H1 (cell line): ENCODE results near the gene SLC37A1. TPM values are rescaled to one million over a fixed set of nuclear protein-coding genes. Genes with fewer than 3 reads are reported as not detected.

Experiments used
- CHD7 ChIP-seq: fragments of 300-600 bp; sonication (generic); IDR thresholded peaks from 2 replicates; pipeline ENCODE4 v1.7.1; 2012; ENCODE audit warnings: low read length, moderate library complexity, mild to moderate bottlenecking, inconsistent platforms; ENCODE audit not compliant: insufficient replicate concordance
- GTF2F1 ChIP-seq: IDR thresholded peaks from 2 replicates; pipeline ENCODE4 v1.6.1; 2012; ENCODE audit warnings: low read depth, low read length, improper control_type of control experiment, borderline replicate concordance
- TAF1 ChIP-seq: IDR thresholded peaks from 2 replicates; pipeline ENCODE4 v1.6.1; 2011; ENCODE audit warnings: mild to moderate bottlenecking, low read depth, low read length
- polyA plus RNA-seq, 7 experiments: library from polyadenylated mRNA; depleted of rRNA in 3 of 7; stranded (reverse) in 5 of 7; unstranded in 2 of 7; fragments of >200 nt in 5 of 7; fragments of 200-250 nt in 2 of 7; gene quantifications; 1 replicate in 5 of 7; 2 replicates in 1 of 7; 4 replicates in 1 of 7; pipeline versions ENCODE4 v1.2.1 to v1.2.3, GENCODE V29; 2011 to 2013; ENCODE audit warnings: missing spikeins in 2 of 7, mixed read lengths in 2 of 7
- total RNA-seq: library from RNA; stranded (reverse); fragmentation: NEBNext Ultra II Directional; extraction: Animal tissue kit (Norgen Biotek cat#: 25700); gene quantifications from 2 replicates; pipeline ENCODE4 v1.2.1, GENCODE V29; 2021

Gene SLC37A1
- total and polyA plus RNA-seq, 2 of the 8 experiments (the other 6 are each of a cell fraction or from before 2014, with no cell fraction given) = 15.6 to 30.9 TPM

- TF ChIP-seq CHD7 = no peak
- TF ChIP-seq TAF1 = no peak
- no peak for TF ChIP-seq GTF2F1
Measured at GRCh38 chr21:42533306-42533962, 19.8 kb downstream of the SLC37A1 start (continued).
